ENCODE measurements around the gene UBAC2.
"Not testable (repeated sequence)": the region's sequence is repeated elsewhere in the genome, so short reads cannot be mapped to it uniquely, and the experiment has no call there.

UBAC2 gene

DNA sequence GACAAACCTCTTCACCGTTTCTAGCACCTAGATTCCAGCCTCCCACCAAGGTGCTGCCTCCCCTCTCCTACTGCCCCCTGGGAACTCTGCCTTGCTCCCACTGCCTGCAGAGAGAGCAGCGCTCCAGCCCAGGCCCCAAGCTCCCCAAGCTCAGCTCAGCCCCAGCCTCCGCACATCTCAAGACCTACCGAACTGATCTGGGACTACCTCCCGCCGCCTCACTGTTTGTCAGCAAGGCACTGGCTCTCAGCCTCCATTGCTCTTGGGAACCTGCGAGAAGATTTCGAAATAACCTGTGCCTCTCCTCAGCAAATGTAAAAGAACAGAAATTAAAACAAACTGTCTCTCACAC lies 198.9 kb downstream of the UBAC2 start:
- no peak for DNase-seq

DNA sequence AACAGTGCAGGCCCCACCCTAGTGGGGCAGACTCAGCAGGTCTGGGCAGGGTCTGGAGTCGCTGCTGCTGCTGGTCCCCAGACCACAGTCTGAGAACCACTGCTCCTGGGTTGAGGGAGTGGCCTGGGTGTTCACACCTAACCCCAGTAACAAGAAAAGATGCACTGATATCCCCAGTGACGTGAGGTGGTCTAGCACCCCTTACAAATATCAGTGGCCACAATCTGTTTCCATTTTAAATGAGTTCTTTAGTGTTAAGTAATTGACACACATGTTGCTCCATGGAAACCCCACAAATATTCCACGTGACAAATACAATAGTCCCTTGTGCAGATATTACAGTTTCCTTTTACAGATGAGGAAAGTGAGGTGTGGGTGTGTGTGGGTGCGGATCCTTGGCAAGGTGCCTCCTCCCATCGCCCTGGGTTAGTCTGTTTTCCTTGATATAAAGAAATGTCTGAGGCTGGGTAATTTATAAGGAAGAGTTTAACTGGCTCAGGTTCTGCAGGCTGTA lies 202.9 kb downstream of the UBAC2 start:
- DNase-seq, result no peak

DNA sequence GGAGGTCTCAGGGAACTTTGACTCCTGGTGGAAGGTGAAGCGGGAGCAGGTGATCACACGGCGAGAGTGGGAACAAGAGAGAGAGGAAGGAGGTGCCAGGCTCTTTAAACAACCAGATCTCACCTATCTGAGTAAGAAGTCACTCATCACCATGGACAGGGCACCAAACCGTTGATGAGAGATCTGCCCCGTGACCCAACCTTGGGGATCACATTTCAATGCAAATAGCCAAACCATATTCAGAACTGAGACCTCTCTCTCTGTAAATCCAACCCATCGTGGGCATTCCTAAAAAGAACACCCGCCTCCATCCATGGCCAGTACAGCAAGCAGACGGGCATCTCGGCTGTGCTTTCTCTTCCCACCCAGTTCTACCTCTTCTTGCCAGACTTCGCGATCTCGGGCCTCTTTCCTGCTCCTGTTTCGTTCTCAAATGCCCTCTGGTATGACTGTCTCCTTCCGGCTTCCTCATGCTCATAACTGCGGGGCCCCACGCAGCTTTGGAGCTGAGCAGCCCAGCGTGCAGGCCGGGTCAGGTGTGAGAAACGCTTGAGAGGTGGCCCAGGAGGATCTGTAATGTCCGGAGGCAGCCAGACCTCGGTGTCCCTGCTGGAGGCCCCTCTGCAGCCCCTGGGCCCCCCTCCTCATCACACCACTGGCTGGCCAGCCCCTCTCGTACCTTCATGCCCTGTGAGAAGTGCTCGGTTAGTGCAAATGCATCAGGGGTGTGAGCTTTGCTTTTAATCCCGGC lies 203.5 kb downstream of the UBAC2 start:
- no peak for DNase-seq

DNA sequence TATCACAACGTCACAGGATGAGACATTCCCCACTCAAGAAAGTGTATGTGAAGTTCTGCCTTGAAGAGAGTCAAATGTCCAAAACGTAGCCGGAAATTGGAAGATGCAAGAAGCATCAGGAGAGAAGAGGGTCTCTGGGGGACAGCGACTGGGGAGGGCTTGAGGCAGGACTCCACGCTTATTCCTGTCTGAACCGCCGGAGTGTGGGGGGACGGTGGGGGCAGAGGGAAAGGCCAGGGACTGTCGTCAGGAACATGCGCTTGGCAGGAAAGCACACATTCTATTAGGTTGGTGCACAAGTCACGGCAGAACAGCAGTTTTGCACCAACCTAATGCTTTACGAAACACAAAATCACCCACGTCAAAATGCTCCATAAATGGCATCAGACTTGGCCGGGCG lies 205.3 kb downstream of the UBAC2 start:
- DNase-seq, result no peak

DNA sequence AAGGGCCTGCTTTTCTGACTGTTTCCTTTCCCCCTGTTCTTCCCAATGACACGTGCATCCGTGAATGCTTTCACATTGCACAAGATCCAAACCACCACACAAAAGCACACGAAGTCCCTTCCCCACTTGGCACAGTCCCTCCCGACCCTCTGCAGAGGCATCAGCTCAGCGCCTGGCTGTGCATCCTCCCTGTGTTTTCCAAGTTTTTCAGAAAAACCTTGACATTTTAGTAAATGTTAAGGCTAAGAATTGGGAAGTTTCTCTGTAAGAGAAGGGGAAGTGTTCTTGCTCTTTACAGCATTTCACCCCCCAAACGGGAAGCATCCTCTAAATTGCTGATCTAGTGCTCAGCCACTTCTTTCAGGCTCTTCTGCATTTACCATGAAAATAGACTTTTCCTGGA lies 206.1 kb downstream of the UBAC2 start:
- DNase-seq, result no peak

DNA sequence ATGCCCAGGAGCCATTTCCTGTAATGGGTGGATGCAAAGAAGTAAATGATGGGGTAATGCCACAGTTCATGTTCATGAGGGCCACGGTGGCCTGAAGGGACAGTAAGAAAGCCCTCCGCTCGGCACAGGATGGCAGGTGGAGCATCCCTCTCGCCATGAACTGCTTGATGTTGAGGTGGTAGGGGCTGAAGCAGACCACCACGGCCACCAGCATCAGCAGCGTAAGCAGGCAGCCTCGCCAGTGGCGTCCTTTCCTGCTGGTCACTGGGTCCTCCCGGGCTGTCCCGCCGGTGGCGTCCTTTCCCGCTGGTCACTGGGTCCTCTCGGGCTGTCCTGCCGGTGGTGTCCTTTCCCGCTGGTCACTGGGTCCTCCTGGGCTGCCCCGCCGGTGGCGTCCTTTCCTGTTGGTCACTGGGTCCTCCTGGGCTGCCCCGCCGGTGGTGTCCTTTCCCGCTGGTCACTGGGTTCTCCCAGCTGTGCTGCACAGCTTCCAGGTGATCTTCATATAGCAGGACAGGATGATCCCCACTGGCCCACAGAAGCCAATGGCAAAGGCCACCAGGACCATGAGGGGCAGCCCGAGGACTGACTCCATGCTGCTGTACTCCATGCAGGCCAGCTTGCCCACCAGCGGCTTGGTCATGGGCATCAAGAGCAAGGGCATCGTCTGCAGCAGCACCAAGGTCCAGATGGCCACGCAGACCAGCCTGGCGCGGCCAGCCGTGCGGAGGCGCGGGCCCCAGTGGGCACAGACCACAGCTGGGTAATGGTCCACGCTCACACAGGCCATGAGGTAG lies 207.4 kb downstream of the UBAC2 start:
- no peak for DNase-seq

DNA sequence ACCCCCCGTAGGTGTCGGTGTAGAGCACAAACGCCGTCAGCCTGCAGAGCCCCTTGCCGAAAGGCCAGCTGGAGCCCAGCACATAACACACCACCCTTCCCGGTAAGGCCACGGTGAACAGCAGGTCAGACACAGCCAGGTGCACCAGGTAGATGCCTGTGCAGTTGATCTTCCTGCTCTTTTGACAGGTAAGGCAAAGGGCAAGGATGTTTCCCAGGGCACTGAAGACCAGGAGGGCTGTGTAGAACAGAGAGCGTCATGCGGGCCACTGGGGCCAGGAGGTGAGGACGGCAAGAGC lies 208.0 kb downstream of the UBAC2 start:
- DNase-seq, result no peak

DNA sequence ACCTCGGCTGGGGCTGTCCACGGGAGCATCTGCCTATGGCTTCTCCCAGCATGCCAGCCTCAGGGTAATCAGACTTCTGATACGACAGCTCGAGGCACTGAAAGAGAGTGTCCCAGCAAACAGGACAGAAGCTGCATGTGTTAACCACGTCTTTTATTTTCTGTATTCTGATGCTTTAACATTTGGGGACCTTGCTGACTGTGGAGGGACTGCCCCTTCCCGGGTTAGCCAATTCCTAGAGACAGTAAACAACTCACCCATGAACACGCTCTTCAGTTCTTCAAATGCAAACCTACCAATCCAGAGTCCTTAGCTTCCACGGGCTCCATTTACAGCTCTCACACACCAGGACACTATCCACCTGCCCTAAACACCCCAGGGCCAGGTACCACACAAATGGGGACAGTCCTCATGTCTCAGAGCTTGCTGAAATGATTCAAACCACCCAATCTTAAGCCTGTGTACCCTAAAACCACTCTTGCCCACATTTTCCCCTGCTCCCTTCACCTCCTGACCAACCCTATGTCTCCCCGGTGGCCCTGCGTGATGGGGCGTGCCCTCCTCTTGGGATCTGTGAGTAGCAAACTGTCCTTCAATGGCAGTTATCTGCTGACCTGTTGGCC lies 208.9 kb downstream of the UBAC2 start:
- DNase-seq, result not testable (repeated sequence)

DNA sequence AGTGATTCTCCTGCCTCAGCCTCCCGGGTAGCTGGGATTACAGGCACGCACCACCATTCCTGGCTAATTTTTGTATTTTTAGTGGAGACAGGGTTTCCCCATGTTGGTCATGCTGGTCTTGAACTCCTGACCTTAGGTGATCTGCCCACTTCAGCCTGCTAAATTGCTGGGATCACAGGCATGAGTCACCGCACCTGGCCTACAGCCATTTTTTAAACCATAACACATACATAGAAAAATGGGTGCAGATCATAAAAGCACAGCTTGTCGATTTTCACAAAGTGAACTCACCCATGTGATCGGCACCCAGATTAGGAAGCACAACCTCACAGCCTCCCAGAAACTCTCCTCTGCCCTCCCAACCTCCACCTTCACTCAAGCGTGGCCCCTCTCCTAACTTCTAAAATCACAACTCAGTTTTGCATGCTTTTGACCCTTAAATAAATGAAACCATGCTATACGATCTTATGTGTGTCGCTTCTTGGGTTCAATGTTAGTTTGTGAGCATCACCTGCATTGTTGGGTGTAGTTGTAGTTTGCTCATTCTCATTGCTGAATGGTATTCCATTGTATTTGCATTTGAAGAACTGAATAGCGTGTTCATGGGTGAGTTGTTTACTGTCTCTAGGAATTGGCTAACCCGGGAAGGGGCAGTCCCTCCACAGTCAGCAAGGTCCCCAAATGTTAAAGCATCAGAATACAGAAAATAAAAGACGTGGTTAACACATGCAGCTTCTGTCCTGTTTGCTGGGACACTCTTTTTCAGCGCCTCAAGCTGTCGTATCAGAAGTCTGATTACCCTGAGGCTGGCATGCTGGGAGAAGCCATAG lies 210.2 kb downstream of the UBAC2 start:
- DNase-seq, result not testable (repeated sequence)

DNA sequence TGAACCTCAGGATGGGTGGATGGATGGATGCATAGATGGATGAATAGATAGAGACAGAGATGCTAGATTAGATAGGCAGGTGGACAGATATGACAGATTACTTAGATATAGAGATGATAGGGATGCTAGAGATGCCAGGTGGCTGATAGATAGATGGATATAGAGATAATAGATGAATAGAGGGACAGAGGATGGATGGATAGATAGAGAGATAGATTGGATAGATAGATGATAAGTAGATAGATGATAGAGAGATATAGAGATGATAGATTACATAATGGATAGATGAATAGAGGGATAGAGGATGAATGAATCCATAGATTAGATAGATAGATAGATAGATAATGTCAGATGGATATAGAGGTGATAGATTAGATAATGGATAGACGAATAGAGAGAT lies 212.2 kb downstream of the UBAC2 start:
- DNase-seq, result no peak

DNA sequence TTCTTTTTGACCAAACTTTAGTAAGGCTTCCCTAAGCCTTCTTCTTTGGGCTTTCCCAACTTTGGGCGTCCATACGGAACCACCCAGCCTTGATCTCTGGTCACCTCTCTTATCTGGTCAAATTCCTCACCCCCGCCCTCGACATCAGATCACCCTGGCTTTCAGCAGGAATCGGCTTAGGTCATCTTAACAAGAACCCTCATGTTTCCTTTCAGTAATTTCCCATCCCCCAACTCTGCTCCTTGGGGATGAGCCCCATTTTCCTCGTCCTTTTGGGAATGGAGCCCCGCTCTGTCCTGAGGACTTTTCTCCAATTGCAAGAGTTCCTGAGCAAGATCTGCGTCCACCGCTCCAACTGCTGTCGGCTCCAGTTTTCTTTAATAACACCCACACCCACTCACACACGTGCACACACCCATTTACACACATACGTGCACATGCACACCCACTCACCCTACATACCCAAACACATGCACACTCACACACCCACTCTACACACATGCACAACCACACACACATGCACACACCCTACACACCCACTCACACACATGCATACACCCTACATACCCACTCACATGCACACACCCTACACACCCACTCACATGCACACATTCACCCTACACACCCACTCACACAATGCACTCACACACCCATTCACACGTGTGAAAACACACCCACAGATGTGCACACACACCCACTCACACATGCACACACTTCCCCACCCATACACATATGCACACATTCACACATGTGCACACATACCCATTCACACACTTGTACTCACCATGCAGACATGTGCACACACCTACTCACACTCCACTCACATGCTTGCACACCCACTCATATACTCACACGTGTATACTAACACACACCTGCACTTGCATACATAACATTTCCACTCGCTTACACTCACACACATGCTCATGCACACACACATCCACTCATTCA lies 213.7 kb downstream of the UBAC2 start:
- no peak for DNase-seq

DNA sequence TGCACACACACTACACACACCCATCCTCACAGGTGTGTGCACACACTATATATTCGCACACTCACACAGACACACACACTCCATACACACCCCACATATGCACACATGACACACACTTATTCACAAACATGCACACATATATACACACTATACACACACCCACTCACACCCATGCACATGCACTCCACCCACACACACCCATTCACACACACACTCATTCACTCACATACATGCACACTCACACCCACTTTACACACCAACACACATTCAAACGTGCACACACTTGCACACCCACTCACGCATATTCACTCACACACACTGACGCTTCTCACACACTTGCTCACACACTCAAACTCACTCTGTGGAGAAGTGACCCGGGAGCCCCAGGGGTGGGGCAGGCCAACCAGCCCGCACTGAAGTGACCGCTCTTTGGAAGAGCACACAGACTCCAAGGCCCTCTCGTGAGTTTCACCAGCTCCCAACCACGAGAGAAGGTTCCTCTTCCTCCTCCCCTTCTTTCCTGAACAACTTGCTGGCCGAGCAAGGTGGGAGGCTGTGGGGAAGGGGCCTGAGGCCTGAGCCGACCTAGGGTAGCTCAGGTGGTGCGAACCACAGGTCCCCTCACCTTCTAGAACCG lies 214.5 kb downstream of the UBAC2 start:
- peak in 1 of 6 experiments; percentile 22 for DNase-seq

DNA sequence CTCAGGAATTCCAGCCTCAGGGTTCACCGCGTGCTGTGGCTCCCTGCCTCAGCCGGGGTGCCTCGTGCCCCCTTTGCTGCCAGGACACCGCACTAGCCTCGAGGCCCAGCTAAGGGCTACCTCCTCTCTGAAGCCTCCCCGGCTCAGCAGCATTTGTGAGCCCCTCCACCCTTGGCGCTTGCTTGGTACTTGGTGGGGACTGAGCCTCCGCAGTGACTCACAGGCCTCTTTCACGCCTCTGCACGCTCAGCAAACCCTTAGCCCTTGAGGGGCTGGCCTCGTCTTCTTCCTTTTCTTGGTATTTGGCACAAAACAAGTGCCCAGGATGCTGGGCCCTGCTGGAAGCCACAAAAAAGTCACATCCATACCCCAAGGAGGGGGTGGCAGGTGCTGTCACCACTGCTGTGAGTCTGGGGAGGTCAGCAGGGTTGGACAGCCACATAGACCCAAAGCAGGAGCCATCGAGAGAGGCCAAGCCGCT lies 215.2 kb downstream of the UBAC2 start:
- DNase-seq, result peak in 3 of 6 experiments; percentile 21 to 32 (median 27)

DNA sequence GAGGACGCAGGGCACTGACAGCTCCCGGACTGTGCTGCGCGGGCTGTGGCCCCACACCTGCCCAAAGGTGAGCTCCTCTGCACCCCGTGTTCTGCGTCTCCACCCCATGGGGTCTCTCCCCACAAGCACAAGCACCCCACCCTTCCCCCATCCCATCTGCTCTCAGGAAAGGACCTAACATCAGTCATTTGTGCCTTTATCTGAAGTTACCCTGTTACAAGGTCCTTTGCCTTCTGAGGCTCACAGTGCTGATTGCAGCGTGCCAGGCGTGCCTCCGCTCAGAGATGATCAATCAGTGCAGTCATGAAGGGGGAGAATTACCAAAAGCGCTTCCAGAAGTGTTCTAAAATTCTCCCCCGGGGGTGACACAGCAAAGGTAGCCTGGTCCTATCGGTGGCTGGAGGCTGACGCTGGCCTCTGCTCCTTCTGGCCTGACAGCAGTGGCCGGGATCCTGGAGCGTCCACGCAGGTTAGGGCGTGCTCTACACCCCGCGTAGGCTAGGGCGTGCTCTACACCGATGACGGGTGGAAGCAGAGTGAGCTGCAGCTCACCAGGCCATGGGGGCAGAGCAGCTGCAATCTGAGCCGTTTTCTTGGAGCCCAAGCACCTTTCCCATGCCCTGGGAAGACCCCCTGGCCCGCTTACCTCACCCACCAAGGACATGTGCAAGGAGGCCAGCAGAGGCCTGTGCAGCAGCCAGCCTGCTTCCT lies 215.9 kb downstream of the UBAC2 start:
- peak in 5 of 6 experiments; percentile 33 to 82 (median 60) for DNase-seq

DNA sequence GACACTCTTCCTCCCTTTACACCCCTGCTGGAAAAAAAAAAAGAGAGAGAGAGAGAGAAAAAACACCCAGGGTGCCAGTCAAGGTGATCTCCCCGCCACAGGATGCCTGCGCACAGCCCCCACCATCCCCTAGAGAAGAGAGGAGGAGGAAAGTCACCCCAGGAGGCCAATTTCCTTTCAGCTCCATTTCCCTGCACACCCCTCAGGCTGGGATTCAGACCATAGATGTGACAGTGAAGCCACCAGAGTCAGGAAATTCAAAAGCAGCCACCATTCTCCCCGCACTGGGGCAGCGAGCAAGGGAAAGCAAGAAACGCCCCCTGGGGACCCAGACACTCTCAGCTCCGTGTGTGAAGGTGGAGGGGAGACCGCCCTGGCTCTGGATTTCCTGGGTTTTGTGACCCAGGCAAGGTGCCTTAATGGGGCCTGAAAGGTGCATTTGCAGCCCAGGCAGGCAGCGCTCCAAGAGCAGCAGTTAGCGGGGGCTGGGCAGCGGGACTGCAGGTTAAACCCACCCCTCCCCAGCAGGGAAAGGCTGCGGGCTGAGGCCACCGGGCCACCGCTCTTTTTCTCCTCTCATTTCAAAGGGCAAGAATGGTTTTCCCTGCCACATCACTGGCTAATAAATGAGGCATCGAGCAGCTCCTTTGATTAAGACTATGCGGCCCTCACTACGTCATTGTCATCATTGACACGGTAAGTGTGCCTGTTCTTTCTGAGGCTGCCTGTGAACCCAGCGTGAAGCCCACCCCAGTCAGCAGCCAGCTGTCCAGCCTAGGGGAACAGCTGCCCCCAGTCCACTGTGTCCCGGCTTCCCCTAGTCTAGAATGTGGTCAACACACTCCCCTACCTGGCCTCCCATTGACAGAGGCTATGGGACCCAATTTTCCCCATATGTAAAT lies 216.8 kb downstream of the UBAC2 start:
- DNase-seq, result peak; percentile 55 to 78 (median 63)

DNA sequence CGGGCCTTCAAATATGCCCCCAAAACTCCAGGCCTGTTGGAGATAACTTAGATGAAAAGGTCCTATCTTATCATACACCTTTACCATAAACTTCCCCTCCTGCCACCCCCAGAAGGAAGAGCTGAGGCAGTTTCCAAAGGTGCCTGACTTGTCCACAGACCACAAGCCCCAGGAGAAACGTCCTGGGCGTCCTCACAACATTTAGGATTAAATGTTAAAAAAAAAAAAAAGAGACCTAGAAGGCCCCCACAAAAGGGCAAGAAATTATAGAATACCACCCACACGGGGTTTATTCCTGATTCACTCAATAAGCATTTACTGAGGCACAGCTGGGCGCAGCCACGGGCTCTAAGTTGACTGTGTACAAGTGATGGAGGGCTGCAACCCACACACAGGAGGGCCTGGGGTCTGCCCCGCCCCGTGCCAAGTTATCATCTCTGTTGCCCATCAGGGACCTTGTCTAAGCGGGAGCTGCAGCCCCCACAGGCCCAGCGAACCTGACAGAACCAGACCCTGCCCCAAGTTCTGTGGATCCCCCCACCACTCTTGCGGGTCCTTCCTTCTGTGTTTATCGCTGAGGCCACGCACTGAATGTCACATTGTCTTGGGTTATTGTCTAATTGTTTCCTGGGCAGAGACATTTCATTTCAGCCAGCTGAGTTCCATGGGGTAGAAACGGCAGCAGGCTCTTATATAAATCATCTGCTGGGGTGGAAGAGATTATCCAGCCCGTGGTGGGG lies 217.6 kb downstream of the UBAC2 start:
- DNase-seq, result no peak

DNA sequence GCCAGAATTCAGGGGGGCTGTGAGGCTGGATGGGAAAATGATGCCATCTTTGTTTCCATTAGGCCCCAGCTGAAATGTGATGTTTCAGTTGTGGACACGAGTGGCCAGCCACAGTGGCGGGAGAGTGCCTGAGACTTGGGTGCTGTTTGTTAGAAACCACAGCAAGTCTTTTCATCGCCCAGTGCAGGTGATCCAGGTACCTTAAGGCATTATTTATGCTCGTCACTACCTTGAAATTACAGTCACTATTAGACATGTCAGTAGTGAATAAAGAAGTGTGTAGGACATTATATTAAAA lies 218.1 kb downstream of the UBAC2 start:
- DNase-seq, result no peak

DNA sequence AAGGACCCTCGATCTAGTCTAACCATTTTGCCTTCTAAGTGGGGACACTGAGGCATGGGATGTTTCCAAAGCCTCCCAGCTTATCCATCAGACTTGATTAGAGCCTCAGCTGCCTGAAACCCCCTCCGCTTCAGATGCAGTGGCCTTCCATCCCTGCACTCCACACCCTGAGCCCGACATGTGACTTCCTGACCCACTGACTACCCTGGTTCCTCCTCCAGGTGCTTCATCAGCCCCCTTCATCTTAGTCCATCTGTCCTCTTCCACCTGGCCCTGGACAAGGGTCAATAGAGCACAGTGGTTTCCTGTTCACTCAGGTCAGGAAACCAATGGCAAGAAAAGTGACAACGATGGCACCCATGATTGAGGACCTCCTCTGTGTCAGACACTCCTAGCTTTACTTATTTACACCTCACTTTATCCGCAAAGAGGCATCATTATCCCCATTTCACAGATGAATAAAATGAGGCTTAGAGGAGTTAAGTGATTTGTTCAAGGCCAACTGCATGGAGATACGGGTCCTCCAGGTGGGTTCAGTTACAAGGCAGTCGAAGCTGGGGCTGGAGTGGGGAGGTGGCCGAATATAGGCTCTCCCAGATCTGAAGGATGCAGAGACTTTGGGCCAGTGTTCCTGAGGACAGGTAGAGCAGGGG lies 219.1 kb downstream of the UBAC2 start:
- DNase-seq, result no peak

All from stimulated activated naive CD4-positive, alpha-beta T cell (primary cell).